ENCODE data around the gene EVC2.

DNA sequence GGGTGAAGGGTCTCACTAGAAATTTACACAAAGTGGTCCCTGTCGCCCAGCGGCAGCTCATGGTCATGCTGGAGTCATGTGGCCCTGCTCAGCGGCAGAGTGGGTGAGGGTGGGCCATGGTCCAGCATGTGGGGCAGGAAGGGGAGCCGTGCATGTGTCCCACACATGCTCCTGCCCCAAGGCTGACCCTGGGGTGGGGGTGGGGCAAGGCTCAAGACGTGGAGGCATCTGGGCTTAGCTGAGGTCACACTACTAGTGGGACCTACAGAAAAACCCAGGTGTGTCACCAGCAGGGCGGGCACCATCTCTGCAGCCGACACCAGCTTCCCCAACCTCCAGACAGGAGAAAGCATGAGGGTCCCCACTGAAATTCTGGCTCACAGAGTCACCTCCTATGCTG lies 45.0 kb upstream of the EVC2 start:
- TF ChIP-seq, protein P1, sequence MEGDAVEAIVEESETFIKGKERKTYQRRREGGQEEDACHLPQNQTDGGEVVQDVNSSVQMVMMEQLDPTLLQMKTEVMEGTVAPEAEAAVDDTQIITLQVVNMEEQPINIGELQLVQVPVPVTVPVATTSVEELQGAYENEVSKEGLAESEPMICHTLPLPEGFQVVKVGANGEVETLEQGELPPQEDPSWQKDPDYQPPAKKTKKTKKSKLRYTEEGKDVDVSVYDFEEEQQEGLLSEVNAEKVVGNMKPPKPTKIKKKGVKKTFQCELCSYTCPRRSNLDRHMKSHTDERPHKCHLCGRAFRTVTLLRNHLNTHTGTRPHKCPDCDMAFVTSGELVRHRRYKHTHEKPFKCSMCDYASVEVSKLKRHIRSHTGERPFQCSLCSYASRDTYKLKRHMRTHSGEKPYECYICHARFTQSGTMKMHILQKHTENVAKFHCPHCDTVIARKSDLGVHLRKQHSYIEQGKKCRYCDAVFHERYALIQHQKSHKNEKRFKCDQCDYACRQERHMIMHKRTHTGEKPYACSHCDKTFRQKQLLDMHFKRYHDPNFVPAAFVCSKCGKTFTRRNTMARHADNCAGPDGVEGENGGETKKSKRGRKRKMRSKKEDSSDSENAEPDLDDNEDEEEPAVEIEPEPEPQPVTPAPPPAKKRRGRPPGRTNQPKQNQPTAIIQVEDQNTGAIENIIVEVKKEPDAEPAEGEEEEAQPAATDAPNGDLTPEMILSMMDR (IDR thresholded peaks at IDR 0.05; ENCODE audit: insufficient read depth, low read length), result no peak
- no peak for TF ChIP-seq POLR2AphosphoS5 (IDR thresholded peaks at IDR 0.05; ENCODE audit: low read depth)
- no peak for TF ChIP-seq SPI1 (IDR thresholded peaks at IDR 0.05; ENCODE audit: borderline replicate concordance, low read depth)
- TF ChIP-seq GABPA (IDR thresholded peaks at IDR 0.05; ENCODE audit: low read depth), result no peak
- TF ChIP-seq, protein P2, sequence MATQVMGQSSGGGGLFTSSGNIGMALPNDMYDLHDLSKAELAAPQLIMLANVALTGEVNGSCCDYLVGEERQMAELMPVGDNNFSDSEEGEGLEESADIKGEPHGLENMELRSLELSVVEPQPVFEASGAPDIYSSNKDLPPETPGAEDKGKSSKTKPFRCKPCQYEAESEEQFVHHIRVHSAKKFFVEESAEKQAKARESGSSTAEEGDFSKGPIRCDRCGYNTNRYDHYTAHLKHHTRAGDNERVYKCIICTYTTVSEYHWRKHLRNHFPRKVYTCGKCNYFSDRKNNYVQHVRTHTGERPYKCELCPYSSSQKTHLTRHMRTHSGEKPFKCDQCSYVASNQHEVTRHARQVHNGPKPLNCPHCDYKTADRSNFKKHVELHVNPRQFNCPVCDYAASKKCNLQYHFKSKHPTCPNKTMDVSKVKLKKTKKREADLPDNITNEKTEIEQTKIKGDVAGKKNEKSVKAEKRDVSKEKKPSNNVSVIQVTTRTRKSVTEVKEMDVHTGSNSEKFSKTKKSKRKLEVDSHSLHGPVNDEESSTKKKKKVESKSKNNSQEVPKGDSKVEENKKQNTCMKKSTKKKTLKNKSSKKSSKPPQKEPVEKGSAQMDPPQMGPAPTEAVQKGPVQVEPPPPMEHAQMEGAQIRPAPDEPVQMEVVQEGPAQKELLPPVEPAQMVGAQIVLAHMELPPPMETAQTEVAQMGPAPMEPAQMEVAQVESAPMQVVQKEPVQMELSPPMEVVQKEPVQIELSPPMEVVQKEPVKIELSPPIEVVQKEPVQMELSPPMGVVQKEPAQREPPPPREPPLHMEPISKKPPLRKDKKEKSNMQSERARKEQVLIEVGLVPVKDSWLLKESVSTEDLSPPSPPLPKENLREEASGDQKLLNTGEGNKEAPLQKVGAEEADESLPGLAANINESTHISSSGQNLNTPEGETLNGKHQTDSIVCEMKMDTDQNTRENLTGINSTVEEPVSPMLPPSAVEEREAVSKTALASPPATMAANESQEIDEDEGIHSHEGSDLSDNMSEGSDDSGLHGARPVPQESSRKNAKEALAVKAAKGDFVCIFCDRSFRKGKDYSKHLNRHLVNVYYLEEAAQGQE (IDR thresholded peaks at IDR 0.05; ENCODE audit: insufficient replicate concordance, low read depth), result no peak

Measured in HL-60 (cell line).